DOHH2 (cell line): ENCODE data around the gene CTIF.

Source experiments
- EZH2phosphoT487 ChIP-seq: fragments of 200-600 bp; sonication (generic); IDR thresholded peaks from 2 replicates; pipeline ENCODE4 v1.6.1; 2017; ENCODE audit warnings: borderline replicate concordance, mild to moderate bottlenecking, antibody characterized with exemption, low read length, moderate library complexity, mixed read lengths
- TF ChIP-seq, protein P1 (sequence below): fragments of 200-600 bp; sonication (generic); IDR thresholded peaks from one replicate; pipeline ENCODE4 v1.5.1; 2014; ENCODE audit warnings: antibody characterized with exemption, mild to moderate bottlenecking, low read depth, low read length; ENCODE audit not compliant: poor library complexity, severe bottlenecking

GRCh38 chr18:48763719-48764100, 224.9 kb downstream of the CTIF start:
- TF ChIP-seq, protein P1, sequence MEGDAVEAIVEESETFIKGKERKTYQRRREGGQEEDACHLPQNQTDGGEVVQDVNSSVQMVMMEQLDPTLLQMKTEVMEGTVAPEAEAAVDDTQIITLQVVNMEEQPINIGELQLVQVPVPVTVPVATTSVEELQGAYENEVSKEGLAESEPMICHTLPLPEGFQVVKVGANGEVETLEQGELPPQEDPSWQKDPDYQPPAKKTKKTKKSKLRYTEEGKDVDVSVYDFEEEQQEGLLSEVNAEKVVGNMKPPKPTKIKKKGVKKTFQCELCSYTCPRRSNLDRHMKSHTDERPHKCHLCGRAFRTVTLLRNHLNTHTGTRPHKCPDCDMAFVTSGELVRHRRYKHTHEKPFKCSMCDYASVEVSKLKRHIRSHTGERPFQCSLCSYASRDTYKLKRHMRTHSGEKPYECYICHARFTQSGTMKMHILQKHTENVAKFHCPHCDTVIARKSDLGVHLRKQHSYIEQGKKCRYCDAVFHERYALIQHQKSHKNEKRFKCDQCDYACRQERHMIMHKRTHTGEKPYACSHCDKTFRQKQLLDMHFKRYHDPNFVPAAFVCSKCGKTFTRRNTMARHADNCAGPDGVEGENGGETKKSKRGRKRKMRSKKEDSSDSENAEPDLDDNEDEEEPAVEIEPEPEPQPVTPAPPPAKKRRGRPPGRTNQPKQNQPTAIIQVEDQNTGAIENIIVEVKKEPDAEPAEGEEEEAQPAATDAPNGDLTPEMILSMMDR, result no peak
- no peak for TF ChIP-seq EZH2phosphoT487
